Stomach (tissue), 9 donors: ENCODE measurements around the gene RHOBTB1. TPM values are rescaled to one million over a fixed set of nuclear protein-coding genes. Genes with fewer than 3 reads are reported as not detected.
"Not testable (repeated sequence)": the region's sequence is repeated elsewhere in the genome, so short reads cannot be mapped to it uniquely, and the experiment has no call there.

Experiments used
- DNase-seq, 2 donors: peaks; one replicate each; pipeline versions ENCODE4 v3.0.0 to v3.0.0-alpha.2; 2013 to 2019
- H3K27ac ChIP-seq, 5 donors: fragments of 200-600 bp in 4 of 5; sonication (generic) in 4 of 5; one replicate each; pipeline ENCODE4 v1.5.1; 2013 to 2019; ENCODE audit warnings: mild to moderate bottlenecking in 1 of 5, moderate library complexity in 1 of 5
- H3K27me3 ChIP-seq, 3 donors: fragments of 200-600 bp; sonication (generic); one replicate each; pipeline ENCODE4 v1.5.1; 2017 to 2019; ENCODE audit warnings: mixed run types in 1 of 3
- H3K36me3 ChIP-seq, 4 donors: fragments of 200-600 bp; sonication (generic); 1 replicate in 3 of 4; 2 replicates in 1 of 4; pipeline ENCODE4 v1.5.1; 2016 to 2019
- H3K4me1 ChIP-seq, 4 donors: fragments of 200-600 bp; sonication (generic); one replicate each; pipeline ENCODE4 v1.5.1; 2016 to 2019
- H3K4me3 ChIP-seq, 4 donors: fragments of 200-600 bp; sonication (generic) in 3 of 4; one replicate each; pipeline ENCODE4 v1.5.1; 2016 to 2019; ENCODE audit warnings: mild to moderate bottlenecking in 1 of 4
- H3K9me3 ChIP-seq, 4 donors: fragments of 200-600 bp; sonication (generic); one replicate each; pipeline ENCODE4 v1.5.1; 2016 to 2019
- EP300 ChIP-seq: sonication (generic); formaldehyde crosslinking; IDR thresholded peaks from one replicate; pipeline ENCODE4 v1.6.1; 2017; ENCODE audit warnings: antibody characterized with exemption
- POLR2A ChIP-seq, 4 donors: fragments of 450-650 bp; IDR thresholded peaks; one replicate each; pipeline ENCODE4 v1.6.1; 2016; ENCODE audit warnings: antibody characterized with exemption in 4 of 4, control low read depth in 2 of 4, mild to moderate bottlenecking in 1 of 4, moderate library complexity in 1 of 4
- POLR2AphosphoS5 ChIP-seq, 3 donors: sonication (generic); formaldehyde crosslinking; IDR thresholded peaks; one replicate each; pipeline ENCODE4 v1.6.1; 2016; ENCODE audit warnings: antibody characterized with exemption in 3 of 3
- WGBS, 5 donors: extraction: QIAGEN DNeasy Blood & Tissue Kit in 3 of 5; methylation state at CpG; one replicate each; pipeline versions ENCODE4 v1.1.5 to v1.1.7; 2013 to 2018; 5-methylcytosine and 5-hydroxymethylcytosine counted together
- intact Hi-C: fragments of 100-400 bp; cut with DNase I; formaldehyde crosslinking; loops from one replicate; pipeline ENCODE4 v1.15.1; 2023; ENCODE audit warnings: low total_unique reads
- polyA plus RNA-seq, 3 donors: library from polyadenylated mRNA; stranded (reverse); fragments of 200-250 nt; gene quantifications; one replicate each; pipeline ENCODE4 v1.2.3, GENCODE V29; 2013
- total RNA-seq, 5 donors: library from RNA; depleted of rRNA; stranded (reverse); fragments of >200 nt; gene quantifications; one replicate each; pipeline versions ENCODE4 v1.1.0 to v1.2.3, GENCODE V29; 2014 to 2016
- TF ChIP-seq, protein P1 (sequence below), 7 experiments: fragments of 450-650 bp in 4 of 7; fragments of 200-600 bp in 3 of 7; sonication (generic) in 3 of 7; IDR thresholded peaks; one replicate each; pipeline ENCODE4 v1.5.1; 2016 to 2019; ENCODE audit warnings: antibody characterized with exemption in 7 of 7, control low read depth in 2 of 7, mild to moderate bottlenecking in 1 of 7
- donor health status: healthy with polysubstance abuse.
- donor health status: Bipolar disorder and iron deficiency.
- donor health status: healthy.

RHOBTB1 gene
- total and polyA plus RNA-seq, 8 donors: 2.3 to 302 (median 21.9) TPM

DNA sequence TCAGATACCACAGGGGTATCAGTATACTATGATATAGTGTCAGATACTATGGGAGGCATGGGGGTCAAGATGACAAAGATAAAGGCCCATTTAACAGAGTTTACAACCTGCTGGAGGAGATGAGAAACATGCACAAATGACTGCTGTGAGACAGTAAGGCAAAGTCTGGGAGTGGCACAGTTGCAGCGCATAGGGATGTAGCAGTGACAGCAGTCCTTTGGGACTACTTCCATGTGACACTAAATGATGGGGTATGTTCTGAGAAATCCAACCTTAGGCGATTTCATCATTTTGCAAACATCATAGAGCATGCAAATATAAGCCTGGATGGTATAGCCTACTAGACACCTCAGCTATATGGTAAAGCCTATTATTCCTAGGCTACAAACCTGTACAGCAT, 108.9 kb downstream of the RHOBTB1 start:
- Histone ChIP-seq H3K4me1 (no peaks in the 10 kb centered on the region), H3K27ac (no peak overlapping the region), H3K9me3 (no peaks in the 10 kb centered on the region), H3K27me3 (no peaks in the 10 kb centered on the region), H3K36me3 (no peaks in the 10 kb centered on the region), H3K4me3 (no peak overlapping the region)
- TF ChIP-seq POLR2A (IDR thresholded peaks at IDR 0.05): no peak
- intact Hi-C loops: no loop called here
- DNase-seq: no peak
- 84 to 97% (median 87%) methylated on average over 2 of the region's 2 CpGs for WGBS, 5 donors

DNA sequence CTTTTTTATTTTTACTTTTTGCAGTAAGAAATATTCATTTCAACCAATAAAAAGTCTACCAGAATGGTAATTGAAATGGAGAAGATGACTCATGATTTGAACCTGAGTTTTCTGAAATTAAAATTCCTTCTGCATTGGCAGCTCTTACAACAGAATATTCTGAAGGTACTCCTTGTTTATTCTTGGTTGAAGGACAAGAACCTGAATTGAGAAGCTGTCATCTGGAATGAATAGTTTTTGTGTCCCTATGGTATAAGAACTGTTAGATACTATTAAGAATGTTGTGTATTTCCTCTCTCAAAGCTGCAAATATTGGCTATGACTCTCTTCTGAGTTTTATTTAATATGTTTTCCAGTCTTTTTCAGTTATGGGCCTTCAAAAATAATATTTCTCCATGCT, 109.6 kb downstream of the RHOBTB1 start:
- intact Hi-C loops: no loop called here
- Histone ChIP-seq H3K4me3 (no peak overlapping the region), H3K27me3 (no peaks in the 10 kb centered on the region), H3K9me3 (no peaks in the 10 kb centered on the region), H3K27ac (no peak overlapping the region), H3K36me3 (no peaks in the 10 kb centered on the region), H3K4me1 (no peaks in the 10 kb centered on the region)
- no peak for DNase-seq
- TF ChIP-seq, protein P1, sequence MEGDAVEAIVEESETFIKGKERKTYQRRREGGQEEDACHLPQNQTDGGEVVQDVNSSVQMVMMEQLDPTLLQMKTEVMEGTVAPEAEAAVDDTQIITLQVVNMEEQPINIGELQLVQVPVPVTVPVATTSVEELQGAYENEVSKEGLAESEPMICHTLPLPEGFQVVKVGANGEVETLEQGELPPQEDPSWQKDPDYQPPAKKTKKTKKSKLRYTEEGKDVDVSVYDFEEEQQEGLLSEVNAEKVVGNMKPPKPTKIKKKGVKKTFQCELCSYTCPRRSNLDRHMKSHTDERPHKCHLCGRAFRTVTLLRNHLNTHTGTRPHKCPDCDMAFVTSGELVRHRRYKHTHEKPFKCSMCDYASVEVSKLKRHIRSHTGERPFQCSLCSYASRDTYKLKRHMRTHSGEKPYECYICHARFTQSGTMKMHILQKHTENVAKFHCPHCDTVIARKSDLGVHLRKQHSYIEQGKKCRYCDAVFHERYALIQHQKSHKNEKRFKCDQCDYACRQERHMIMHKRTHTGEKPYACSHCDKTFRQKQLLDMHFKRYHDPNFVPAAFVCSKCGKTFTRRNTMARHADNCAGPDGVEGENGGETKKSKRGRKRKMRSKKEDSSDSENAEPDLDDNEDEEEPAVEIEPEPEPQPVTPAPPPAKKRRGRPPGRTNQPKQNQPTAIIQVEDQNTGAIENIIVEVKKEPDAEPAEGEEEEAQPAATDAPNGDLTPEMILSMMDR (IDR thresholded peaks at IDR 0.05): no peak
- TF ChIP-seq POLR2AphosphoS5 (IDR thresholded peaks at IDR 0.05) (no peak), POLR2A (IDR thresholded peaks at IDR 0.05) (no peak), EP300 (no peak)

DNA sequence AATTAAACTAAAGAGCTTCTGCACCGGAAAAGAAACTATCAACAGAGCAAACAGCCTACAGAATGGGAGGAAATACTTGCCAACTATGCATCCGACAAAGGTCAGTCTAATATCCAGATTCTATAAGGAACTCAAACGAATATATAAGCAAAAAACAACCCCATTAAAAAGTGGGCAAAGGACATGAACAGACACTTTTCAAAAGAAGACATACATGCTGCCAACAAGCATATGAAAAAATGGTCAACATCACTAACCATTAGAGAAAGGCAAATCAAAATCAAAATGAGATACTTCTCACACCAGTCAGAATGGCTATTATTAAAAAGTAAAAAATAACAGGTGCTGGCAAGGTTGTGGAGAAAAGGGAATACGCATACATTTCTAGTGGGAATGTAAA, 111.8 kb downstream of the RHOBTB1 start:
- H3K9me3 ChIP-seq, H3K27me3 ChIP-seq, H3K4me3 ChIP-seq, DNase-seq, H3K36me3 ChIP-seq, H3K27ac ChIP-seq, intact Hi-C loops: not testable (repeated sequence)
- peaks cover 0 to 12% (median 9%) of the 10 kb centered on the region in 4 donors for H3K4me1 ChIP-seq
- WGBS, 5 donors: 76 to 83% (median 81%) methylated on average over 4 of the region's 4 CpGs

DNA sequence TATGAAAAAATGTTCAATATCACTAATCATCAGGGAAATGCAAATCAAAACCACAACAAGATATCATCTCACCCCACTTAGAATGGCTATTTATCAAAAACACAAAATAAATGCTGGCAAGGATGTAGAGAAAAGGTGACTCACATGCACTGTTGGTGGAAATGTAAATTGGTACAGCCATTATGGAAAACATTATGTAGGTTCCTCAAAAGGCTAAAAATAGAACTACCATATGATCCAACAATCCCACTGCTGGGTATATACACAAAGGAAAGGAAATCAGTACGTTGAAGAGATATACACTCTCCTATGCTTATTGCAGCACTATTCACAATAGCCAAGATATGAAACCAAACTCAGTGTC, 115.5 kb downstream of the RHOBTB1 start:
- H3K9me3 ChIP-seq: no peaks in the 10 kb centered on the region
- intact Hi-C loops: loop anchor here (10.0 kb wide), 1 partner anchor 136 kb away; no protein-coding TSS in a partner anchor
- no peak overlapping the region for H3K4me3 ChIP-seq
- H3K36me3 ChIP-seq: no peaks in the 10 kb centered on the region
- no peaks in the 10 kb centered on the region for H3K27me3 ChIP-seq
- peaks cover 0 to 12% (median 9%) of the 10 kb centered on the region in 4 donors for H3K4me1 ChIP-seq
- 11 to 36% (median 21%) methylated on average over 1 of the region's 1 CpG for whole genome bisulfite sequencing, 5 donors
- H3K27ac ChIP-seq: peak overlapping the region in 2 of 5 donors; percentile 63 to 67
- no peak for DNase-seq
- TF ChIP-seq, protein P1 (IDR thresholded peaks at IDR 0.05): no peak
- TF ChIP-seq POLR2AphosphoS5 (IDR thresholded peaks at IDR 0.05) (no peak), EP300 (no peak), POLR2A (IDR thresholded peaks at IDR 0.05) (no peak)

DNA sequence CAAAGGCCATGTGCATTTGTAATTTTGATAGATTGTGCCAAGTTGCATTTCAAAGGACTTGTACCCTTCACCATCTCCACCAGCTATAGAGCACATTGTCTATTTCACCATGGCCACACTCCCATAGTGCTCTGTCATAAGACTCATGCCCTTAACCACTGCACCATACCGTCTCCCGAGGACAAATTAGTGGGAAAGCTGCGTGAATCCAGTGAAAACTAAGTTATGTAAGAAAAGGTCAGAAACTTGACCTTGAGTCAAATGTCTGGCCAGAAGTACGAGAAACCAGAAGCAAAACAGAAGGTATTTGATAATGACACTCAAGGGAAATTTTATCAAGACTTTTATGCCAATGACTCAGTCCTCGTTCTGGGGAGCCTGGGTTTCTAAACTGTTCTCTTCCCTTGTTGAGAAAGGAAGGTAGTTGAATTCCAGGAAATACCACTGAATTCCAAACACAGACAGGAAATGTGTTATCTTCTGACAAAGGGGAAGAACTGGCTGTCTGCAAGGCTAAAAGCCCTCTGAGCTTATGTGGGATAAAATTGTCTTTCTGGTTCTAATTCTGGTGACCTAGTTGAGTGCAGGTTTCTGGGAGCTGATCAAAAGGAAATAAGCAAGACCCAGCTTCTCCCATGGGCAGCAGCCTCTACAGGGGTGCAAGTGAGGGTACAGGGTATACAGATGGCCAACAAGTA, 116.0 kb downstream of the RHOBTB1 start:
- no peaks in the 10 kb centered on the region for H3K27me3 ChIP-seq
- H3K27ac ChIP-seq: peak overlapping the region in 2 of 5 donors; percentile 63 to 67
- H3K4me1 ChIP-seq: peaks cover 0 to 12% (median 9%) of the 10 kb centered on the region in 4 donors
- 45 to 60% (median 48%) methylated on average over 5 of the region's 5 CpGs for WGBS, 5 donors
- DNase-seq: peak in 1 of 2 donors; percentile 36
- no peaks in the 10 kb centered on the region for H3K36me3 ChIP-seq
- no peaks in the 10 kb centered on the region for H3K9me3 ChIP-seq
- no peak overlapping the region for H3K4me3 ChIP-seq
- intact Hi-C loops: loop anchor here (10.0 kb wide), 1 partner anchor 137 kb away; no protein-coding TSS in a partner anchor
- TF ChIP-seq, protein P1 (IDR thresholded peaks at IDR 0.05): no peak
- TF ChIP-seq POLR2AphosphoS5 (IDR thresholded peaks at IDR 0.05) (peak in 1 of 3 donors; percentile 38), EP300 (no peak)
